ENCODE measurements around the gene SLC27A1.

SLC27A1 gene

GRCh38 chr19:17470068-17470841 is at the start of gene SLC27A1:
TSS of gene SLC27A1 (plus strand) at chr19:17470524. CDS start at chr19:17470541, 17 bp downstream.
- peak; percentile 94 for DNase-seq

- DNase-seq: no peak
These were observed 48.4 kb upstream of the SLC27A1 start for GRCh38 chr19:17421942-17422341.

- DNase-seq: no peak
These were observed 46.7 kb upstream of the SLC27A1 start for GRCh38 chr19:17423429-17424208.

GRCh38 chr19:17424743-17425365 is 45.5 kb upstream of the SLC27A1 start:
- DNase-seq: peak in 1 of 2 donors; percentile 35

- no peak for DNase-seq
These were observed 40.6 kb upstream of the SLC27A1 start for GRCh38 chr19:17429641-17430113.

- no peak for DNase-seq
These were observed 38.9 kb upstream of the SLC27A1 start for GRCh38 chr19:17431417-17431816.

GRCh38 chr19:17435218-17435617 is 35.1 kb upstream of the SLC27A1 start:
- no peak for DNase-seq

GRCh38 chr19:17436094-17436873 is 34.0 kb upstream of the SLC27A1 start:
- DNase-seq: no peak

- DNase-seq: no peak
These were observed 33.5 kb upstream of the SLC27A1 start for GRCh38 chr19:17436874-17437267.

- peak in 1 of 2 donors; percentile 24 for DNase-seq
These were observed 28.9 kb upstream of the SLC27A1 start for GRCh38 chr19:17441241-17442021.

- DNase-seq: no peak
These were observed 24.7 kb upstream of the SLC27A1 start for GRCh38 chr19:17445526-17446165.

- DNase-seq: no peak
These were observed 22.6 kb upstream of the SLC27A1 start for GRCh38 chr19:17447704-17448130.

- DNase-seq: peak; percentile 47 to 66
These were observed 22.0 kb upstream of the SLC27A1 start, which contains the start of gene TMEM221 for GRCh38 chr19:17448131-17448967. TSS of gene TMEM221 (minus strand) at chr19:17448668. CDS start at chr19:17448462, 206 bp downstream.

- DNase-seq: no peak
These were observed 19.9 kb upstream of the SLC27A1 start for GRCh38 chr19:17450264-17451075.

- DNase-seq: no peak
These were observed 18.5 kb upstream of the SLC27A1 start for GRCh38 chr19:17451820-17452219.

GRCh38 chr19:17454576-17455071 is 15.7 kb upstream of the SLC27A1 start:
- no peak for DNase-seq

GRCh38 chr19:17455308-17456123 is 14.8 kb upstream of the SLC27A1 start:
- no peak for DNase-seq

- no peak for DNase-seq
These were observed 14.2 kb upstream of the SLC27A1 start for GRCh38 chr19:17456127-17456526.
